A549 (cell line): ENCODE measurements around the gene TERF2IP. TPM values are rescaled to one million over a fixed set of nuclear protein-coding genes. Genes with fewer than 3 reads are reported as not detected.

Source experiments
- ATAC-seq, 2 experiments: fragments of 200-7000 bp in 1 of 2; fragments of >200 bp in 1 of 2; cut with Nextera tagmentation in 1 of 2; cut with Tn5 transposase in 1 of 2; 3 replicates each; pipeline versions ENCODE4 v1.8.0 to v1.9.1; 2018 to 2020; ENCODE audit warnings: mild to moderate bottlenecking in 1 of 2, moderate library complexity in 1 of 2
- CTCF ChIA-PET: fragments of 300-600 bp; sonication (Branson Sonifier 250); formaldehyde crosslinking; extraction: SDS; loops from one replicate; lab custom pipeline; 2021; ENCODE audit warnings: antibody characterized with exemption, inconsistent platforms; lab: Yijun Ruan, JAX
- POLR2A ChIA-PET: fragments of 350-600 bp; formaldehyde crosslinking; extraction: SDS; loops from one replicate; lab custom pipeline; 2021; ENCODE audit warnings: antibody characterized with exemption, inconsistent platforms; lab: Yijun Ruan, JAX
- DNase-seq, 2 experiments: peaks; one replicate each; pipeline versions ENCODE4 v3.0.0 to v3.0.0-alpha.2; 2011 to 2016; ENCODE audit warnings: low read depth in 1 of 2, low spot score in 1 of 2
- FAIRE-seq: peaks from 2 replicates; lab custom pipeline; 2011; peaks lifted over from hg19 to GRCh38; lab: Jason Lieb, UNC
- H3K27ac ChIP-seq, 2 experiments: fragments of >200 bp; sonication (Bioruptor Twin); formaldehyde crosslinking; 3 replicates each; pipeline ENCODE4 v1.5.1; 2016 to 2017
- H3K4me1 ChIP-seq: fragments of >200 bp; sonication (Bioruptor Twin); formaldehyde crosslinking; 3 replicates; pipeline ENCODE4 v1.6.1; 2016
- H3K4me2 ChIP-seq: fragments of >200 bp; sonication (Bioruptor Twin); formaldehyde crosslinking; 3 replicates; pipeline ENCODE4 v1.6.1; 2016
- H3K4me3 ChIP-seq: fragments of >200 bp; sonication (Bioruptor Twin); formaldehyde crosslinking; 3 replicates; pipeline ENCODE4 v1.5.1; 2016
- H3K9me3 ChIP-seq: fragments of >200 bp; sonication (Bioruptor Twin); formaldehyde crosslinking; 3 replicates; pipeline ENCODE4 v1.6.1; 2016
- ATOH8 ChIP-seq: fragments of 250-450 bp; sonication (Bioruptor Pico); IDR thresholded peaks from 2 replicates; pipeline ENCODE4 v1.5.0; 2020; ENCODE audit warnings: low read depth, mild to moderate bottlenecking, moderate library complexity
- CBX2 ChIP-seq: fragments of 200-600 bp; sonication (generic); IDR thresholded peaks from 2 replicates; pipeline ENCODE4 v1.6.1; 2016; ENCODE audit warnings: low read depth, mild to moderate bottlenecking, borderline replicate concordance
- CBX8 ChIP-seq: fragments of 200-600 bp; sonication (generic); IDR thresholded peaks from 2 replicates; pipeline ENCODE4 v1.6.1; 2016
- CHD2 ChIP-seq: fragments of 150-350 bp; IDR thresholded peaks from 2 replicates; pipeline ENCODE4 v1.6.1; 2014; ENCODE audit warnings: low read length; ENCODE audit not compliant: partially characterized antibody
- E2F6 ChIP-seq: IDR thresholded peaks from 2 replicates; pipeline ENCODE4 v1.6.1; 2012; ENCODE audit warnings: low read depth, borderline replicate concordance
- EHF ChIP-seq: fragments of 250-450 bp; sonication (Bioruptor Pico); IDR thresholded peaks from 2 replicates; pipeline ENCODE4 v1.5.0; 2020; ENCODE audit warnings: mild to moderate bottlenecking
- ELK1 ChIP-seq: fragments of 150-350 bp; IDR thresholded peaks from 2 replicates; pipeline ENCODE4 v1.6.1; 2014; ENCODE audit warnings: low read depth, mild to moderate bottlenecking, low read length
- FOSL2 ChIP-seq, 2 experiments: fragments of 450-650 bp in 1 of 2; fragments of >200 bp in 1 of 2; sonication (Bioruptor Twin) in 1 of 2; formaldehyde crosslinking; IDR thresholded peaks; 2 replicates each; pipeline versions ENCODE4 v1.5.0 to v1.6.1; 2016 to 2020; ENCODE audit warnings: mild to moderate bottlenecking in 1 of 2, moderate library complexity in 1 of 2
- FOXS1 ChIP-seq: fragments of 250-450 bp; sonication (Bioruptor Pico); IDR thresholded peaks from 2 replicates; pipeline ENCODE4 v1.5.0; 2020; ENCODE audit warnings: mild to moderate bottlenecking, moderate library complexity
- GATA3 ChIP-seq: IDR thresholded peaks from 2 replicates; pipeline ENCODE4 v1.6.1; 2012; ENCODE audit warnings: borderline replicate concordance
- HDAC2 ChIP-seq: fragments of 200-600 bp; sonication (generic); IDR thresholded peaks from 2 replicates; pipeline ENCODE4 v1.6.1; 2016
- HOXB13 ChIP-seq: fragments of 250-450 bp; sonication (Bioruptor Pico); IDR thresholded peaks from 2 replicates; pipeline ENCODE4 v1.5.0; 2020; ENCODE audit warnings: low read depth, mild to moderate bottlenecking, moderate library complexity
- HOXB5 ChIP-seq: fragments of 250-450 bp; sonication (Bioruptor Pico); IDR thresholded peaks from 2 replicates; pipeline ENCODE4 v1.5.0; 2020; ENCODE audit warnings: mild to moderate bottlenecking, moderate library complexity
- KDM5A ChIP-seq: fragments of 200-600 bp; sonication (generic); IDR thresholded peaks from 2 replicates; pipeline ENCODE4 v1.6.1; 2016; ENCODE audit warnings: antibody characterized with exemption, mild to moderate bottlenecking
- MAX ChIP-seq: IDR thresholded peaks from 2 replicates; pipeline ENCODE4 v1.6.1; 2012
- MAZ ChIP-seq: fragments of 150-350 bp; IDR thresholded peaks from 2 replicates; pipeline ENCODE4 v1.6.1; 2014; ENCODE audit warnings: antibody characterized with exemption, low read depth, low read length, borderline replicate concordance
- NR3C1 ChIP-seq: fragments of >200 bp; sonication (Bioruptor Twin); formaldehyde crosslinking; IDR thresholded peaks from 3 replicates; pipeline ENCODE4 v1.6.1; 2017
- PHF8 ChIP-seq: fragments of 200-600 bp; sonication (generic); IDR thresholded peaks from 2 replicates; pipeline ENCODE4 v1.6.1; 2016; ENCODE audit warnings: low read depth, mild to moderate bottlenecking, antibody characterized with exemption, moderate library complexity, borderline replicate concordance
- POLR2A ChIP-seq: IDR thresholded peaks from 2 replicates; pipeline ENCODE4 v1.6.1; 2012; ENCODE audit warnings: mild to moderate bottlenecking, low read length
- POLR2AphosphoS2 ChIP-seq: conservative IDR thresholded peaks from 2 replicates; pipeline ENCODE4 v1.6.1; 2012; ENCODE audit warnings: low read length, improper control_type of control experiment, inconsistent platforms
- RAD21 ChIP-seq, 2 experiments: fragments of >200 bp in 1 of 2; sonication (Bioruptor Twin) in 1 of 2; formaldehyde crosslinking in 1 of 2; IDR thresholded peaks in 1 of 2; conservative IDR thresholded peaks in 1 of 2; 2 replicates in 1 of 2; 3 replicates in 1 of 2; pipeline ENCODE4 v1.6.1; 2012 to 2018; ENCODE audit warnings: inconsistent platforms in 1 of 2
- REST ChIP-seq: fragments of 200-600 bp; sonication (generic); IDR thresholded peaks from 2 replicates; pipeline ENCODE4 v1.6.1; 2016; ENCODE audit warnings: antibody characterized with exemption, mild to moderate bottlenecking, moderate library complexity
- RFX5 ChIP-seq: fragments of 450-650 bp; IDR thresholded peaks from 2 replicates; pipeline ENCODE4 v1.7.1; 2014; ENCODE audit warnings: antibody characterized with exemption, mild to moderate bottlenecking, moderate library complexity
- RNF2 ChIP-seq: fragments of 200-600 bp; sonication (generic); IDR thresholded peaks from 2 replicates; pipeline ENCODE4 v1.6.1; 2016; ENCODE audit warnings: low read depth, mild to moderate bottlenecking, antibody characterized with exemption, moderate library complexity, borderline replicate concordance
- TFCP2L1 ChIP-seq: fragments of 250-450 bp; sonication (Bioruptor Pico); IDR thresholded peaks from 2 replicates; pipeline ENCODE4 v1.5.0; 2021; ENCODE audit warnings: mild to moderate bottlenecking
- USF2 ChIP-seq: fragments of 450-650 bp; IDR thresholded peaks from 2 replicates; pipeline ENCODE4 v1.6.1; 2014; ENCODE audit warnings: antibody characterized with exemption
- ZFP36 ChIP-seq: fragments of 450-650 bp; IDR thresholded peaks from 2 replicates; pipeline ENCODE4 v1.6.1; 2014; ENCODE audit warnings: borderline replicate concordance; ENCODE audit not compliant: partially characterized antibody
- ZNF302 ChIP-seq: fragments of 250-450 bp; sonication (Bioruptor Pico); IDR thresholded peaks from 2 replicates; pipeline ENCODE4 v1.9.0; 2021; ENCODE audit warnings: inconsistent platforms, mild to moderate bottlenecking, moderate library complexity
- WGBS: methylation state at CpG from one replicate; pipeline ENCODE4 v1.1.6; 2017; ENCODE audit errors: missing lambda C conversion rate; 5-methylcytosine and 5-hydroxymethylcytosine counted together
- polyA plus RNA-seq, 4 experiments: library from polyadenylated mRNA; depleted of rRNA in 3 of 4; stranded (reverse); fragments of >200 nt; fragmentation: RNase III in 1 of 4; extraction: RNeasy Plus Mini Kit Qiagen cat#74134 plus additional on column Dnase treatment in 1 of 4; gene quantifications; 2 replicates in 3 of 4; 3 replicates in 1 of 4; pipeline ENCODE4 v1.2.3, GENCODE V29; 2011 to 2017

Gene TERF2IP
- polyA plus RNA-seq, 2 of the 4 experiments (the other 2 are of a cell fraction): 26.7 to 37.9 TPM

GRCh38 chr16:75667503-75667902, 19.9 kb downstream of the TERF2IP start:
- Histone ChIP-seq H3K4me1 (no peaks in the 10 kb centered on the region), H3K9me3 (no peaks in the 10 kb centered on the region), H3K27ac (no peak overlapping the region), H3K4me2 (no peak overlapping the region), H3K4me3 (no peak overlapping the region)
- DNase-seq (no peak), FAIRE-seq (no peak), ATAC-seq (no peak)
- POLR2A ChIA-PET: no interaction called here
- no peak for TF ChIP-seq EHF (CRISPR knock-in tag)
- TF ChIP-seq RFX5: no peak
- TF ChIP-seq HDAC2: no peak
- TF ChIP-seq FOXS1 (CRISPR knock-in tag): no peak
- TF ChIP-seq REST: no peak
- TF ChIP-seq ATOH8 (CRISPR knock-in tag): no peak
- TF ChIP-seq POLR2A: no peak
- no peak for TF ChIP-seq RAD21 (conservative IDR thresholded peaks at IDR 0.05 in 1 of 2, IDR thresholded peaks at IDR 0.05 in 1 of 2)
- no peak for TF ChIP-seq FOSL2 (IDR thresholded peaks at IDR 0.05)
- TF ChIP-seq FOSL2 (CRISPR knock-in tag; IDR thresholded peaks at IDR 0.05): no peak
- TF ChIP-seq HOXB13 (CRISPR knock-in tag): no peak
- TF ChIP-seq KDM5A: no peak
- no peak for TF ChIP-seq MAX
- no peak for TF ChIP-seq CBX2
- no peak for TF ChIP-seq USF2
- CTCF ChIA-PET: interaction anchor here (0.6 kb wide), 1 partner anchor 1195 kb away, joined by 3 read pairs; no protein-coding TSS in a partner anchor

GRCh38 chr16:75676909-75677308, 29.3 kb downstream of the TERF2IP start, which contains the start of gene CPHXL2:
TSS of gene CPHXL2 (minus strand) at chr16:75677009. CDS start at chr16:75676999, 10 bp downstream.
- H3K4me1 ChIP-seq: no peaks in the 10 kb centered on the region
- no peak for TF ChIP-seq MAZ
- TF ChIP-seq KDM5A: no peak
- no peak for TF ChIP-seq PHF8
- no peak for TF ChIP-seq POLR2AphosphoS2
- no peak for TF ChIP-seq E2F6
- TF ChIP-seq FOXS1 (CRISPR knock-in tag): no peak
- TF ChIP-seq HOXB13 (CRISPR knock-in tag): no peak
- TF ChIP-seq RNF2: no peak
- TF ChIP-seq FOSL2 (IDR thresholded peaks at IDR 0.05): no peak
- no peak for TF ChIP-seq FOSL2 (CRISPR knock-in tag; IDR thresholded peaks at IDR 0.05)
- TF ChIP-seq NR3C1: no peak
- no peak for TF ChIP-seq TFCP2L1 (CRISPR knock-in tag)
- TF ChIP-seq CBX8: no peak
- no peak for TF ChIP-seq ZNF302
- TF ChIP-seq HOXB5: no peak
- no peak for TF ChIP-seq ELK1
- TF ChIP-seq CHD2: no peak
- no peak for TF ChIP-seq POLR2A
- no peak for TF ChIP-seq ZFP36
- no peak for TF ChIP-seq GATA3
- FAIRE-seq: no peak
- ChIA-PET CTCF (interaction anchor here (0.6 to 1.0 kb wide), 2 partner anchors 19 to 40 kb away, joined by 3 to 4 read pairs; no protein-coding TSS in a partner anchor), POLR2A (no interaction called here)
- no peak for DNase-seq
- WGBS: 52% methylated on average over 4 of the region's 4 CpGs
- no peak within 1 kb of the TSS for H3K4me3 ChIP-seq
- ATAC-seq: no peak
- no peaks in the 10 kb centered on the region for H3K9me3 ChIP-seq
- H3K4me2 ChIP-seq: no peak within 1 kb of the TSS
- H3K27ac ChIP-seq: no peak within 1 kb of the TSS
